ENCODE data around the gene CTXN1.
"Not testable (repeated sequence)": the region's sequence is repeated elsewhere in the genome, so short reads cannot be mapped to it uniquely, and the experiment has no call there.

Gene CTXN1

DNA sequence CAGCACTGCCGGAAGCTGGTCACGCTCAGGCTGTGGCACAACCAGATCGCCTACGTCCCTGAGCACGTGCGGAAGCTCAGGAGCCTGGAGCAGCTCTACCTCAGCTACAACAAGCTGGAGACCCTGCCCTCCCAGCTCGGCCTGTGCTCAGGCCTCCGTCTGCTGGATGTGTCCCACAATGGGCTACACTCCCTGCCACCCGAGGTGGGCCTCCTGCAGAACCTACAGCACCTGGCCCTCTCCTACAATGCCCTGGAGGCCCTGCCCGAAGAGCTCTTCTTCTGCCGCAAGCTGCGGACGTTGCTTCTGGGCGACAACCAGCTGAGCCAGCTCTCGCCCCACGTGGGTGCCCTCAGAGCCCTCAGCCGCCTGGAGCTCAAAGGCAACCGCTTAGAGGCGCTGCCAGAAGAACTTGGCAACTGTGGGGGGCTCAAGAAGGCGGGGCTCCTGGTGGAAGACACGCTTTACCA, 25.5 kb downstream of the CTXN1 start:
- DNase-seq (ENCODE audit: low read depth) = no peak

DNA sequence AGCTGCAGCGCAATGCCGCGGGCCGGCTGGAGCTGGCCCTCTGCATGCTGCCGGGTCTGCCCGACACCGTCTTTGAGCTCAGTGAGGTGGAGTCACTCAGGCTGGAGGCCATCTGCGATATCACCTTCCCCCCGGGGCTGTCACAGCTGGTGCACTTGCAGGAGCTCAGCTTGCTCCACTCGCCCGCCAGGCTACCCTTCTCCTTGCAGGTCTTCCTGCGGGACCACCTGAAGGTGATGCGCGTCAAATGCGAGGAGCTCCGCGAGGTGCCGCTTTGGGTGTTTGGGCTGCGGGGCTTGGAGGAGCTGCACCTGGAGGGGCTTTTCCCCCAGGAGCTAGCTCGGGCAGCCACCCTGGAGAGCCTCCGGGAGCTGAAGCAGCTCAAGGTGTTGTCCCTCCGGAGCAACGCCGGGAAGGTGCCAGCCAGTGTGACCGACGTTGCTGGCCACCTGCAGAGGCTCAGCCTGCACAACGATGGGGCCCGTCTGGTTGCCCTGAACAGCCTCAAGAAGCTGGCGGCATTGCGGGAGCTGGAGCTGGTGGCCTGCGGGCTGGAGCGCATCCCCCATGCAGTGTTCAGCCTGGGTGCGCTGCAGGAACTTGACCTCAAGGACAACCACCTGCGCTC, 26.1 kb downstream of the CTXN1 start:
- no peak for DNase-seq (ENCODE audit: low read depth)

DNA sequence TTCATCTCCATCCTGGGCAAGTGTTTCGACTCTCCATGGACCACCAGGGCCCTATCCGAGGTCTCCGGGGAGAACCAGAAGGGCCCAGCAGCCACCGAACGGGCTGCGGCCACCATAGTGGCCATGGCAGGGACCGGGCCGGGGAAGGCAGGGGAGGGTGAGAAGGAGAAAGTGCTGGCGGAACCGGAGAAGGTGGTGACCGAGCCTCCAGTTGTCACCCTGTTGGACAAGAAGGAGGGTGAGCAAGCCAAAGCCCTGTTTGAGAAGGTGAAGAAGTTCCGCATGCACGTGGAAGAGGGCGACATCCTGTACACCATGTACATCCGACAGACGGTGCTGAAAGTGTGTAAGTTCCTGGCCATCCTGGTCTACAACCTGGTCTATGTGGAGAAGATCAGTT, 27.0 kb downstream of the CTXN1 start:
- DNase-seq (ENCODE audit: low read depth) = no peak

- no peak for DNase-seq (ENCODE audit: low read depth)
These were observed 28.6 kb downstream of the CTXN1 start for GRCh38 chr19:7897292-7897691.

DNA sequence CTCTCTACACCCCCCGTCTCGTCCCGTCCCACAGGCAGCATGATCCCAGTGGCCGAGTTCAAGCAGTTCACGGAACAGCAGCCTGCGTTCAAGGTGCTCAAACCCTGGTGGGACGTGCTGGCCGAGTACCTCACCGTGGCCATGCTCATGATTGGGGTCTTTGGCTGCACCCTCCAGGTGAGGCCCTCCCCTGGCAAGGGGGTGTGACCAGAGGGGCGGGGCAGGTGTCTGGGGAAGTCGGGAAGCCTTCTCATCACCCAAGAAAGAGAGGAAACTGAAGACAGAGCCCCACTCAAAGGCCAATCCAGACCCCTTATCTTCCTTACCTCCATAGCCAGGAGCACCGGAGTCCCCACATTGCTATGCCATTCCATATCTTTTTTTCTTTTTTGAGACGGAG, 30.4 kb downstream of the CTXN1 start:
- DNase-seq (ENCODE audit: low read depth) = no peak

- DNase-seq (ENCODE audit: low read depth) = no peak
These were observed 31.2 kb downstream of the CTXN1 start for GRCh38 chr19:7894612-7895309.

GRCh38 chr19:7893362-7894101, 32.4 kb downstream of the CTXN1 start:
- DNase-seq (ENCODE audit: low read depth) = not testable (repeated sequence)

DNA sequence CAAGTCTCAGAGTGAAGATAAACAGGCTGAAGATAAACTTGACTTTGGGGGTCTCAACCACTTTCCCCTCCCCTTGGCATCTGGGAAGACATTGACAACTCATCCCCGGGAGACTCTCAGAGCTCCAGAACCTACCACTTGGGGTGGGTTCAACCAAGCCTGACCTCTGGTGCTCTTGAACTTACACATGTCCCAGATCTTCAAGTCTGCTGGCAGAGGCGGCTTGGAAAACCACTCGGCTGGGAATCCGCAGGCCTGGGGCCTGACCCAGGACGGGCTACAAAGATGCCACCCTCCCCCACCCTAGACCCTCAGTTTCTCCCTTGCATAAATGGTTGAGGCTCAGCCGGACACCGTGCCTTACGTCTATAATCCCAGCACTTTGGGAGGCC, 37.1 kb downstream of the CTXN1 start:
- DNase-seq (ENCODE audit: low read depth) = no peak

DNA sequence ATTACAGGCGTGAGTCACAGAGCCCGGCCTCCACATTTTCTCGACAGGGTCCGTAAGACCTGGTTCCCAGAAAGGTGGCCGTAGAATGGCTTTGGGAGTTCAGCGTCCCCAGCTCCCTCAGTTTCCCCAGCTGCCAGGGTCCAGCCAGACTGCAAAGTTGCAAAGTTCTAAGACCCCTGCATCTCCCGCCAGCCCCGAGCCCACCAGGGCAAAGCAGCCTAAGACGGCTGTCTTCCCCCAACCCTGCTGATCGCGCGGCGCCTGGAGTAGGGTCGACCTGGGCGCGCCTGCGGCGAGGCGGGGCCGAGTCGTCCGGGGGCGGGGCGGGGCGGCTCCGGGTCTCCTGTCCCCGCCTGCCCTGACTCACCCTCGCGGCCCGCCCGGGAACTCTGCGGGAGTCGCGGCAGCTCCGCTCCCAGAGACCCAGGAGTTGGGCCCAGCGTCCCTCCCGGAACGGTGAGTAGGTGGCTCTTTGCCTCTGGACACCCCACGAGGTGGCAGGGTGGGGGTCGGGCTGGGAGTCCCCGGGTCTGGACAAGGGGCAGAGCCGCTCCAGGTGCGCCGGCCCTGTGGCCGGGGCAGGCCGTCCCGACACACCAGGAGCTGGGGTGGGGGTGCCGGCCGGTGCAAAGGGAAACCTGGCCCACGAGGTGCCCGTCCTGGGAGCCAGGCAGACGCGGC, 37.6 kb downstream of the CTXN1 start, which contains the start of gene LRRC8E:
LRRC8E (plus strand) TSS at position 366 of the 681 bp plus-strand sequence. CDS start 7,094 bp downstream, outside the sequence.
- no peak for DNase-seq (ENCODE audit: low read depth)

- DNase-seq (ENCODE audit: low read depth) = no peak
These were observed 38.4 kb downstream of the CTXN1 start for GRCh38 chr19:7887408-7888144.

DNA sequence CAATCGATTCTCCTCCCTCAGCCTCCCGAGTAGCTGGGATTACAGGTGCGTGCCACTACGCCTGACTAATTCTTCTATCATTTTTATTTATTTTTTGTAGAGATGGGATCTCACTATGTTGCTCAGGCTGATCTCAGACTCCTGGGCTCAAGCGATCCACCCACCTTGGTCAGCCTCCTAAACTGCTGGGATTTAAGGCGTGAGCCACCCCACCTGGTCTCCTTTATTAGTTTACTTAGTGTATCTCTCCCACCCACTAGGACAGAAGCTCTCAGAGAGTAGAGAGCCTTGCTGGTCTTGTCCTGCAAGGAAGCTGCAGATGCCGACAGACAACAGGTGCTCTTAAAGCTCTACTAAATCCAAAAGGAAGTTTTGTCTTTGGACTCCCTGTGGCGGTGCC, 40.1 kb downstream of the CTXN1 start:
- no peak for DNase-seq (ENCODE audit: low read depth)

DNA sequence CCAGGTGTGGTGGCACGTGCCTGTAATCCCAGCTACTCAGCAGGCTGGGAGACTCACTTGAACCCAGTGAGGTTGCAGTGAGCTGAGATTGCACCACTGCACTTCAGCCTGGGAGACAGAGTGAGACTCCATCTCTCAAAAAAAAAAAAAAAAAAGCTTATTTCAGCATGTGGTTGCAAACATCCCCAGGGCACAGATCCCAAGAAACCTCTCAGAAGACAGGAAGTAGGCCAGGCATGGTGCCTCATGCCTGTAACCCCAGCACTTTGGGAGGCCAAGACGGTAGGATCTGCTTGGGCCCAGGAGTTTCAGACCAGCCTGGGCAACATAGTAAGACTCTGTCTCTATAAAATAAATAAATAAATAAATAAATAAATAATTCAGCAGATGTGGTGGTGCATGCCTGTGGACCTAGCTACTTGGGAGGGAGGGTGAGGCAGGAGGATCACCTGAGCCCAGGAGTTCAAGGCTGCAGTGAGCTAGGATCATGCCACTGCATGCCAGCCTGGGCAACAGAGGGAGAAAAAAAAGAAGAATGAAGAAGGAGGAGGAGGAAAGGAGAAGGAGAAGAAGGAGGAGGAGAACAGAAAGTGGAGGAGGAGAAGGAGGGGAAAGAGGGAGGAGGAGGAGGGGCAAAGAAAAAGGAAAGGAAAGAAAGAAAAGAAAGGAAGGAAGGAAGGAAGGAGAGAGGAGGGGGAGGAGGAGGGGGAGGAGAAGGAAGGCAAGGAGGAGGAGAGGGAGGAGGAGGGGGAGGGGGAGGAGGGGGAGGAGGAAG, 42.0 kb downstream of the CTXN1 start:
- no peak for DNase-seq (ENCODE audit: low read depth)

DNA sequence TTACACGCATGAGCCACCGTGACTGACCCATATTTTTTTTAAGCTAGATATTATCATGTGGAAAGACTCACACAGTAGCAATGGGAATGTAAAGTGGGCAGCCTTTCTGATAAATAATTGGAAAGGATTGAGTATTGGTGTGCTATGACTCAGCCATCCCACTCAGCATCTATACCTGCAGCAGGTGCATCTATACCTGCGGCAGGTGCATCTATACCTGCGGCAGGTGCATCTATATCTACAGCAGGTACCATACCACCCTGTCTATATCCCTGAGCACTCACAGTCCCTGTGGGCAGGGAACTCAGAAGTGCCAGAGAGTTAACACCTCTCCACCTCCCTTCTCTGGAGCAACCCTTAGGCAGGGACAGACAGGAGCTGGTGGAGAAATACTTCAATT, 42.8 kb downstream of the CTXN1 start:
- no peak for DNase-seq (ENCODE audit: low read depth)

DNA sequence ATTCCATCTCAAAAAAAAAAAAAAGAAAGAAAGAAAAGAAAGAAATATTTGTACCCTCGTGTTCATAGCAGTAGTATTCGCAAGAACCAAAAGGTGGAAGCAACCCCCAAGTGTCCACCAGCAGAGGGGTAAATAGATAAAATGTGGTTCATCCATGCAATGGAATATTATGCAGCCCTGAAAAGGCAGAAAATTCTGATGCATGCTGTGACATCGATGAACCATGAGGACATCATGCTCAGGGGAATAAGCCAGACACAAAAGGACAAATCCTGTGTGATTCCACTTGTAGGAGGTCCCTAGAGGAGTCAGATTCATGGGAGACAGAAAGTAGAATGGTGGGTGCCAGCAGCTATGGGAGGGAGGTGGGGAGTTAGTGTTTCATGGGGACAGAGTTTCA, 44.0 kb downstream of the CTXN1 start:
- no peak for DNase-seq (ENCODE audit: low read depth)

GRCh38 chr19:7879836-7880235, 46.1 kb downstream of the CTXN1 start:
- DNase-seq (ENCODE audit: low read depth) = no peak

- no peak for DNase-seq (ENCODE audit: low read depth)
These were observed 46.7 kb downstream of the CTXN1 start for GRCh38 chr19:7879111-7879807.

DNA sequence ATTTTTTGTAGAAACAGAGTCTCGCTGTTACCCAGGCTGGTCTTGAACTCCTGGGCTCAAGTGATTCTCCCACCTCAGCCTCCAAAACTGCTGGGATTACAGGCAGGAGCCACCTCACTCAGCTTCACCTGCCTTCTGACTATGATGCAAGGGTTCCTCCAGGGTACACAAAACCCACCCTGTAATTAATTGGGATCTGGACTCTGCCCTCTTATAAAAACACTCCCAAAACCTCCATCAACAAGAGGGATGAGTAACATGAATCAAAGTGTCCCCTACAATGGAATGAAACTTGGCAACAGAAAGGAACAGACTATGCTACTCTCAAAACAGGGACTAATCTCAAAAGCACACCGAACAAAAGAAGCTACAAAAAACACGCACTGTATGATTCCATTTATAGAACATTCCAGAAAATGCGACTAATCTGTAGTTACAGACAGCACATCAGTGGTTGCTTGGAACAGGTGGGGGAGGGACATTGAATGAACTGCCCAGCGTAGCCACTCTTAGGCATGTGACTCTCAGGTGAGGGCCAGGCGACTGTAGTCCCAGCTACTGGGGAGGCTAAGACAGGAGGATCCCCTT, 48.6 kb downstream of the CTXN1 start:
- DNase-seq (ENCODE audit: low read depth) = no peak

DNA sequence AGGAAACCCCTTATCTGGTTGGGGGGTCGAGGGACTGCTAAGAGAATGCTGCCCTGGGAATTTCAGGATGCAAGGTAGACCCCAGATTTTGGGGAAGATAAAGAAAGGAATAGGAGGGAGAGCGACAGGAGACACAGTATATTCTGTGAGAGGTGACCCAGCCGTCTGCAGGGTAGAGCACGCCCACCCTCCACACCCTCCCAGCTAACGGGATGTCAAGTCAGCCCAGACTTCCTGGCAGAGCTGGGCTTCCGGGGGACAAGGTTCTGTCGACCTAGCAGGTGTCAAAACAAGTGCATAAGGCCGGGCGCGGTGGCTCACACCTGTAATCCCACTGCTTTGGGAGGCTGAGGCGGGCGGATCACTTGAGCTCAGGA, 51.0 kb downstream of the CTXN1 start:
- DNase-seq (ENCODE audit: low read depth) = no peak
